Gastrocnemius medialis (tissue), 4 donors: ENCODE measurements around the gene NPBWR2. TPM values are rescaled to one million over a fixed set of nuclear protein-coding genes. Genes with fewer than 3 reads are reported as not detected.
A peak's percentile ranks its signal among the peaks of the same experiment; 100 is the strongest.

Source experiments
- ATAC-seq, 2 donors: fragments of 150-250 bp; one replicate each; pipeline ENCODE4 v1.9.1; 2016
- DNase-seq, 2 donors: peaks; one replicate each; pipeline ENCODE4 v3.0.0-alpha.2; 2019
- H3K27ac ChIP-seq, 4 donors: fragments of 200-600 bp; sonication (generic); 1 replicate in 1 of 4; 2 replicates in 3 of 4; pipeline ENCODE4 v1.5.1; 2016 to 2018; ENCODE audit warnings: mild to moderate bottlenecking in 2 of 4, moderate library complexity in 1 of 4
- H3K27me3 ChIP-seq, 3 donors: fragments of 200-600 bp; sonication (generic) in 2 of 3; 1 replicate in 1 of 3; 2 replicates in 2 of 3; pipeline versions ENCODE4 v1.5.1 to v1.6.0; 2016 to 2019; ENCODE audit warnings: mild to moderate bottlenecking in 1 of 3, moderate library complexity in 1 of 3
- H3K36me3 ChIP-seq, 2 donors: fragments of 200-600 bp; sonication (generic) in 1 of 2; one replicate each; pipeline ENCODE4 v1.5.1; 2017 to 2018
- H3K4me1 ChIP-seq, 2 donors: fragments of 200-600 bp; sonication (generic) in 1 of 2; one replicate each; pipeline ENCODE4 v1.5.1; 2016 to 2017; ENCODE audit warnings: mild to moderate bottlenecking in 2 of 2
- H3K4me3 ChIP-seq, 4 donors: fragments of 200-600 bp; sonication (generic) in 3 of 4; 1 replicate in 1 of 4; 2 replicates in 3 of 4; pipeline ENCODE4 v1.5.1; 2016 to 2019; ENCODE audit warnings: mild to moderate bottlenecking in 2 of 4
- H3K9me3 ChIP-seq, 3 donors: fragments of 200-600 bp; sonication (generic) in 2 of 3; 1 replicate in 1 of 3; 2 replicates in 2 of 3; pipeline ENCODE4 v1.5.1; 2016 to 2019
- POLR2A ChIP-seq, 2 donors: fragments of 450-650 bp; IDR thresholded peaks; one replicate each; pipeline ENCODE4 v1.6.1; 2017; ENCODE audit warnings: antibody characterized with exemption in 2 of 2, mild to moderate bottlenecking in 2 of 2, moderate library complexity in 2 of 2
- in situ Hi-C, 4 donors: fragments of 200-750 bp; cut with MboI; loops; one replicate each; pipeline versions ENCODE4 v1.15.0 to v1.8.0; 2017; ENCODE audit warnings: low sequenced_read_pairs in 4 of 4
- intact Hi-C: fragments of 100-400 bp; cut with DNase I; formaldehyde crosslinking; loops from one replicate; pipeline ENCODE4 v1.15.1; 2023; ENCODE audit warnings: low total_unique reads
- total RNA-seq, 4 donors: library from RNA; depleted of rRNA; stranded (reverse); fragments of >200 nt; gene quantifications; one replicate each; pipeline versions ENCODE4 v1.1.0 to v1.2.3, GENCODE V29; 2016
- TF ChIP-seq, protein P1 (sequence below), 5 experiments: fragments of 450-650 bp in 3 of 5; fragments of 200-600 bp in 2 of 5; sonication (generic) in 2 of 5; IDR thresholded peaks in 4 of 5; conservative IDR thresholded peaks in 1 of 5; 1 replicate in 4 of 5; 2 replicates in 1 of 5; pipeline ENCODE4 v1.5.1; 2016 to 2019; ENCODE audit warnings: antibody characterized with exemption in 5 of 5, mild to moderate bottlenecking in 3 of 5, moderate library complexity in 3 of 5

The NPBWR2 gene
- total RNA-seq, 4 donors from 2014 or later = not detected

DNA sequence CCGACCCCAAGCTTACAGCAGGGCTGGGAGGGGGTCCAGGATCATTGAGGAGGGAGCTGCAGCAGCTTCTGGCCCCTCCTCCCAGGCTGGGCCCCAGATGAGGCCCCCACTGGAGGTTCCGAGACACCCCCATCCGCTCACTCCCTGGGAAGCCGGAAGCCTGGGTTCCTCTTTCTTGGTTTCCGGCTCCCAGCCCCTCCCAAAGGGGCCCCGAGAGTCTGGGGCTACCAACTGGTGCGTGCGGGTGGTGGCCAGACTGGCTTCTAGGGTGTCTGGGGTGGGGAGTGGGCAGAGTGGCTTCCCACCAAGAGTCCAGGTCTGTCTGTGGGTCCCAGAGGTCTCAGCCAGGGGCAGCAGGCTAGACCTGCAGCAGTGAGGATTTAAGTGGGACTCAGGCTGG, 30.3 kb downstream of the NPBWR2 start:
- H3K4me3 ChIP-seq = peak overlapping the region in 1 of 4 donors; percentile 76
- H3K9me3 ChIP-seq = no peaks in the 10 kb centered on the region
- H3K4me1 ChIP-seq = peaks cover 9 to 15% of the 10 kb centered on the region in 2 donors
- peaks cover 0 to 3% (median 0%) of the 10 kb centered on the region in 3 donors for H3K27me3 ChIP-seq
- H3K36me3 ChIP-seq = no peaks in the 10 kb centered on the region
- TF ChIP-seq, protein P1, sequence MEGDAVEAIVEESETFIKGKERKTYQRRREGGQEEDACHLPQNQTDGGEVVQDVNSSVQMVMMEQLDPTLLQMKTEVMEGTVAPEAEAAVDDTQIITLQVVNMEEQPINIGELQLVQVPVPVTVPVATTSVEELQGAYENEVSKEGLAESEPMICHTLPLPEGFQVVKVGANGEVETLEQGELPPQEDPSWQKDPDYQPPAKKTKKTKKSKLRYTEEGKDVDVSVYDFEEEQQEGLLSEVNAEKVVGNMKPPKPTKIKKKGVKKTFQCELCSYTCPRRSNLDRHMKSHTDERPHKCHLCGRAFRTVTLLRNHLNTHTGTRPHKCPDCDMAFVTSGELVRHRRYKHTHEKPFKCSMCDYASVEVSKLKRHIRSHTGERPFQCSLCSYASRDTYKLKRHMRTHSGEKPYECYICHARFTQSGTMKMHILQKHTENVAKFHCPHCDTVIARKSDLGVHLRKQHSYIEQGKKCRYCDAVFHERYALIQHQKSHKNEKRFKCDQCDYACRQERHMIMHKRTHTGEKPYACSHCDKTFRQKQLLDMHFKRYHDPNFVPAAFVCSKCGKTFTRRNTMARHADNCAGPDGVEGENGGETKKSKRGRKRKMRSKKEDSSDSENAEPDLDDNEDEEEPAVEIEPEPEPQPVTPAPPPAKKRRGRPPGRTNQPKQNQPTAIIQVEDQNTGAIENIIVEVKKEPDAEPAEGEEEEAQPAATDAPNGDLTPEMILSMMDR (IDR thresholded peaks at IDR 0.05 in 4 of 5, conservative IDR thresholded peaks at IDR 0.05 in 1 of 5) = no peak
- TF ChIP-seq POLR2A (IDR thresholded peaks at IDR 0.05) = no peak
- intact Hi-C loops = no loop called here
- no peak overlapping the region for H3K27ac ChIP-seq
- DNase-seq (no peak), ATAC-seq (no peak)
- in situ Hi-C loops = no loop called here

DNA sequence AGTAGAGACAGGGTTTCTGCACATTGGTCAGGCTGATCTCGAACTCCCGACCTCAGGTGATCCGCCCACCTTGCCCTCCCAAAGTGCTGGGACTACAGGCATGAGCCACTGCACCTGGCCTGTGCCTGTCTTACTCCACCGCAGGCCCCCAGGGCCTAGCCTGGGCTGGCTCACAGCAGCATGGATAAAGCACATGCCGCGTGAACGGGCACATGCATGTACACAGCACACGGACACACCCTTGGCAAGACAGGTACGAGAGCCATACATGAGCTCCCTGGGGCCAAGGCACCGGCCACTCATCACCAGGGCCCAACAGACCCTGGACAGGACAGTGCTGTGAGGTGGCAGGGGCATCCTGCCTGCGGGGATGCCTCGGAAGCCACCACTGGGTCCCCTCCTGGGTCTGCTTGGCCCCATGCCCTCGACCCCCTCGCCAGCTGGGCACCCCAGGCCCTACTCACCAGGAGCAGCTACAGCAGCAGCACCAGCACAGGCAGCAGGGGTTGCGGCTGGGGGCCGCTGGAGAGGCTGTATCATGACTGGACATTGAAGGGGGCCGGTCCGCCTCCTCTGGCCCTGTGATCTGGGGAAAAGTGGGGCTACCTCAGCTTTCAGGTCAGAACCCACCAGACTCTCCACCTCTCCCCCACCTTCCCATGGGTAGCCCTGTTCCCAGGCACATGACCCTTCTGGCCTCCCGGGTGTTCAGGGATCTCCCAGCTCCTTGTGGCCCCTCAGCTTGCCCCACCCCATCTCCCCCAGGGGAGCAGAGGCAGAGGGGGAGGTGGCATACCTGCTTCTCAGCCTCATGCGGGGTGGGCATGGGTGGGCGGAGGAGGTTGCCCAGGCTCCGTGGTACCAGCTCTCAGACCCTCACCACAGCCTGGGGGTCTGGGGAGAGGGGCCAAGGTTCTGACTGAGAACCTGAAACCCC, 31.0 kb downstream of the NPBWR2 start:
- intact Hi-C loops (no loop called here), in situ Hi-C loops (no loop called here)
- Histone ChIP-seq H3K27ac (no peak overlapping the region), H3K36me3 (no peaks in the 10 kb centered on the region), H3K4me1 (peaks cover 9 to 15% of the 10 kb centered on the region in 2 donors), H3K27me3 (peaks cover 0 to 3% (median 0%) of the 10 kb centered on the region in 3 donors), H3K4me3 (peak overlapping the region in 1 of 4 donors; percentile 76), H3K9me3 (no peaks in the 10 kb centered on the region)
- ATAC-seq (no peak), DNase-seq (no peak)
- TF ChIP-seq, protein P1 (IDR thresholded peaks at IDR 0.05 in 4 of 5, conservative IDR thresholded peaks at IDR 0.05 in 1 of 5) = no peak
- TF ChIP-seq POLR2A (IDR thresholded peaks at IDR 0.05) = no peak

DNA sequence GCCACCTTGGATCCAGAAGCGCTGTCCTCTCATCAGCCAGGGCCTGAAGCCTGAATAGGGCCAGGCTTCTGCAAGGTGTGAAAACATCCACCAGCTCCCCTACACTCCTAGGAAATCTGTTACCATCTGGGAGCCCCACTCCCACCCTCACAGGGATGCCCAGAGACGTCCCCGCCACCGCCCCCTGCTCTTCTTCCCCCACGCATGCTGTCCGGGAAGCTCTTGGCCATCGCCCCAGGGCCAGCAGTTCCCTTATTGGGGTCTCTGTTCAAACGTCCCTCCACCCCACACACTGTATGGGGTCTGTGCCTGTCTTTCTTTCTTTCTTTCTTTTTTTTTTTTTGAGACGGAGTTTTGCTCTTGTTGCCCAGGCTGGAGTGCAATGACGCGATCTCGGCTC, 31.8 kb downstream of the NPBWR2 start:
- no peak overlapping the region for H3K27ac ChIP-seq
- H3K36me3 ChIP-seq = no peaks in the 10 kb centered on the region
- H3K4me3 ChIP-seq = no peak overlapping the region
- H3K4me1 ChIP-seq = peaks cover 9 to 15% of the 10 kb centered on the region in 2 donors
- intact Hi-C loops (no loop called here), in situ Hi-C loops (no loop called here)
- TF ChIP-seq POLR2A (IDR thresholded peaks at IDR 0.05) = no peak
- TF ChIP-seq, protein P1 (IDR thresholded peaks at IDR 0.05 in 4 of 5, conservative IDR thresholded peaks at IDR 0.05 in 1 of 5) = no peak
- peaks cover 0 to 3% (median 0%) of the 10 kb centered on the region in 3 donors for H3K27me3 ChIP-seq
- no peak for ATAC-seq
- no peak for DNase-seq
- H3K9me3 ChIP-seq = no peaks in the 10 kb centered on the region

DNA sequence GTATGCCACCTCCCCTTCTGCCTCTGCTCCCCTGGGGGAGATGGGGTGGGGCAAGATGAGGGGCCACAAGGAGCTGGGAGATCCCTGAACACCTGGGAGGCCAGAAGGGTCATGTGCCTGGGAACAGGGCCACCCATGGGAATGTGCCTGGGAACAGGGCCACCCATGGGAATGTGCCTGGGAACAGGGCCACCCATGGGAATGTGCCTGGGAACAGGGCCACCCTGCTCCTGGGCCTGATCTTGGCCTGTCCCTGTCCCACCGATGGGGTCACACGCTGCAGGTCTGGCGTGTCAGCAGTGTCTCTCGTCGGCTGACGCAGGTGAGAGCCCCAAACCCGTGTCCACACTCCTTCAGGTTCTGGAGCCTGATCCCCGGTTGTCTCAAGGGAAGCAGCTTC, 32.4 kb downstream of the NPBWR2 start:
- intact Hi-C loops (no loop called here), in situ Hi-C loops (no loop called here)
- H3K36me3 ChIP-seq = no peaks in the 10 kb centered on the region
- ATAC-seq (no peak), DNase-seq (no peak)
- H3K27me3 ChIP-seq = peaks cover 0 to 3% (median 0%) of the 10 kb centered on the region in 3 donors
- H3K27ac ChIP-seq = no peak overlapping the region
- peaks cover 9 to 15% of the 10 kb centered on the region in 2 donors for H3K4me1 ChIP-seq
- TF ChIP-seq POLR2A (IDR thresholded peaks at IDR 0.05) = no peak
- TF ChIP-seq, protein P1 (IDR thresholded peaks at IDR 0.05 in 4 of 5, conservative IDR thresholded peaks at IDR 0.05 in 1 of 5) = no peak
- H3K9me3 ChIP-seq = no peaks in the 10 kb centered on the region
- H3K4me3 ChIP-seq = no peak overlapping the region
